ENCODE measurements around the gene IGSF3. TPM values are rescaled to one million over a fixed set of nuclear protein-coding genes. Genes with fewer than 3 reads are reported as not detected.

The IGSF3 gene
- polyA plus RNA-seq, 3 donors = 0.07 to 0.12 TPM; not detected in 1

DNA sequence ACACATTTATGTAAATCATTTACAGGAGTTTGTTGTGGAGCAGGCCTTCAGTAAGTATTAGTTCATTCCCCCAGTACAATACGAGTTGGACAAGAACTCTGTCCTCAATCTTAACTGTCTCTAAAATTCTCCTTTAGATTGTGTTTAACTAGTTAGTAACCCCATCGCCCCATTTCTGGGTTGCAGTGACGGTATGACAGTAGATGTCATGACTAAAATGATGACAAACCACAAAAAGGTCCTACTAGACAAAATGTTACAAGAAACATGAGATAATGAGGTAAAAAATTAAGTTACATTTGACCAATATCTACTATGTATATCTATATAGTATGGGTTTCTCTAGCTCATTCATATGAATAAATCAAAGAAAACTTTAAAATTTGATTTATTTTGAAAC lies 137.9 kb downstream of the IGSF3 start:
- Mint-ChIP-seq H3K4me3 (no peak overlapping the region), H3K27me3 (ENCODE audit: low read depth in 3 of 3) (peaks cover 0 to 2% (median 2%) of the 10 kb centered on the region in 3 donors), H3K27ac (no peak overlapping the region), H3K36me3 (peaks cover 76 to 77% of the 10 kb centered on the region in 2 donors), H3K9me3 (peaks cover 0 to 14% (median 0%) of the 10 kb centered on the region in 7 donors), H3K4me1 (peaks cover 22% of the 10 kb centered on the region)
- peaks cover 3% of the 10 kb centered on the region for H4K20me1 ChIP-seq (ENCODE audit: insufficient read depth, low read length)
- no peak overlapping the region for H3K4me3 ChIP-seq (replicated peaks in 1 of 3; ENCODE audit: low read depth in 2 of 3, low read length in 3 of 3)
- H3K9me3 ChIP-seq (replicated peaks in 1 of 2; ENCODE audit: control insufficient read depth in 1 of 2, insufficient read depth in 1 of 2, low read length in 2 of 2) = no peaks in the 10 kb centered on the region
- intact Hi-C loops (cut with micrococcal nuclease) = loop anchor here in 1 of 2 donors (10.0 kb wide), 1 partner anchor 155 kb away; the partner anchor contains the start of gene ATP1A1
- H2AFZ ChIP-seq (ENCODE audit: insufficient read depth, low read depth, low read length, poor library complexity, severe bottlenecking) = no peak overlapping the region
- peaks cover 15 to 66% of the 10 kb centered on the region in 2 donors for H3K36me3 ChIP-seq (replicated peaks in 1 of 2; ENCODE audit: control insufficient read depth in 1 of 2, insufficient read depth in 2 of 2, low read length in 2 of 2)
- no peaks in the 10 kb centered on the region for H3K27me3 ChIP-seq (ENCODE audit: control insufficient read depth in 2 of 2, insufficient read depth in 2 of 2, low read length in 2 of 2)
- no peak overlapping the region for H3K4me2 ChIP-seq (replicated peaks; ENCODE audit: extremely low read depth, low read length, poor library complexity, severe bottlenecking)
- peaks cover 7% of the 10 kb centered on the region for H3K79me2 ChIP-seq (ENCODE audit: insufficient read depth, low read length)
- no peak overlapping the region for H3K9ac ChIP-seq (ENCODE audit: insufficient read depth, low read length, poor library complexity, severe bottlenecking)
- no peak overlapping the region for H3K27ac ChIP-seq (ENCODE audit: low read depth in 1 of 2, low read length in 2 of 2)
- H3K4me1 ChIP-seq (ENCODE audit: control insufficient read depth in 1 of 2, insufficient read depth in 2 of 2, low read length in 2 of 2) = peaks cover 18 to 23% of the 10 kb centered on the region in 2 donors
- TF ChIP-seq, protein P1, sequence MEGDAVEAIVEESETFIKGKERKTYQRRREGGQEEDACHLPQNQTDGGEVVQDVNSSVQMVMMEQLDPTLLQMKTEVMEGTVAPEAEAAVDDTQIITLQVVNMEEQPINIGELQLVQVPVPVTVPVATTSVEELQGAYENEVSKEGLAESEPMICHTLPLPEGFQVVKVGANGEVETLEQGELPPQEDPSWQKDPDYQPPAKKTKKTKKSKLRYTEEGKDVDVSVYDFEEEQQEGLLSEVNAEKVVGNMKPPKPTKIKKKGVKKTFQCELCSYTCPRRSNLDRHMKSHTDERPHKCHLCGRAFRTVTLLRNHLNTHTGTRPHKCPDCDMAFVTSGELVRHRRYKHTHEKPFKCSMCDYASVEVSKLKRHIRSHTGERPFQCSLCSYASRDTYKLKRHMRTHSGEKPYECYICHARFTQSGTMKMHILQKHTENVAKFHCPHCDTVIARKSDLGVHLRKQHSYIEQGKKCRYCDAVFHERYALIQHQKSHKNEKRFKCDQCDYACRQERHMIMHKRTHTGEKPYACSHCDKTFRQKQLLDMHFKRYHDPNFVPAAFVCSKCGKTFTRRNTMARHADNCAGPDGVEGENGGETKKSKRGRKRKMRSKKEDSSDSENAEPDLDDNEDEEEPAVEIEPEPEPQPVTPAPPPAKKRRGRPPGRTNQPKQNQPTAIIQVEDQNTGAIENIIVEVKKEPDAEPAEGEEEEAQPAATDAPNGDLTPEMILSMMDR (IDR thresholded peaks at IDR 0.05) = no peak
- WGBS (ENCODE audit: insufficient coverage) = no CpG with 5 or more reads among the region's 3 CpGs
- DNase-seq = no peak

DNA sequence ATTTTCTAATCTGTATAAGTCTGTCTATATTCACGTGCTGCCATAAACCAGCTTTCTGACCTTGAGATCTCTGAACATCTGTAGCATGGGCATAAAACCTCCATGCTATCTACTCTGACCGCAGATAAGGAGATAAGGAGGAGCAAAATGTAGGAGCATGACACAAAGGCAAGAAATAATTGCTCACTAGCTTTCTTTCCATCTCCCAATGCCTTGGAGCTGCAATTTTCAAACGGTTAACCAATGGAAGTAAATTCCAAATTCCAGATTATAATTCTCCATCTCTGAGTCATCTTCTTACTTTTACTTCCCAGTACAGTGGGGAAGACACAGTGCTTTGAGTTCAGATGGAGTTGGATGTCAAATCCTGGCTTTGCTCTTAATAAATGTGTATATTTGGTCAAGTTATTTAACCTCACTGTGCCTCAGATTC lies 138.3 kb downstream of the IGSF3 start:
- Mint-ChIP-seq H3K4me3 (no peak overlapping the region), H3K27ac (peak overlapping the region in 2 of 7 donors; percentile 26 to 56), H3K9me3 (peaks cover 0 to 14% (median 0%) of the 10 kb centered on the region in 7 donors), H3K36me3 (peaks cover 74 to 75% of the 10 kb centered on the region in 2 donors), H3K27me3 (ENCODE audit: low read depth in 3 of 3) (peaks cover 0 to 2% (median 2%) of the 10 kb centered on the region in 3 donors), H3K4me1 (peaks cover 22% of the 10 kb centered on the region)
- DNase-seq = no peak
- Histone ChIP-seq H3K4me3 (replicated peaks in 1 of 3; ENCODE audit: low read depth in 2 of 3, low read length in 3 of 3) (no peak overlapping the region), H3K36me3 (replicated peaks in 1 of 2; ENCODE audit: control insufficient read depth in 1 of 2, insufficient read depth in 2 of 2, low read length in 2 of 2) (peaks cover 13 to 62% of the 10 kb centered on the region in 2 donors), H3K27me3 (ENCODE audit: control insufficient read depth in 2 of 2, insufficient read depth in 2 of 2, low read length in 2 of 2) (no peaks in the 10 kb centered on the region), H3K4me2 (replicated peaks; ENCODE audit: extremely low read depth, low read length, poor library complexity, severe bottlenecking) (no peak overlapping the region), H3K9ac (ENCODE audit: insufficient read depth, low read length, poor library complexity, severe bottlenecking) (no peak overlapping the region), H2AFZ (ENCODE audit: insufficient read depth, low read depth, low read length, poor library complexity, severe bottlenecking) (no peak overlapping the region), H3K79me2 (ENCODE audit: insufficient read depth, low read length) (peaks cover 7% of the 10 kb centered on the region), H3K4me1 (ENCODE audit: control insufficient read depth in 1 of 2, insufficient read depth in 2 of 2, low read length in 2 of 2) (peaks cover 18 to 23% of the 10 kb centered on the region in 2 donors), H3K9me3 (replicated peaks in 1 of 2; ENCODE audit: control insufficient read depth in 1 of 2, insufficient read depth in 1 of 2, low read length in 2 of 2) (no peaks in the 10 kb centered on the region), H4K20me1 (ENCODE audit: insufficient read depth, low read length) (peaks cover 3% of the 10 kb centered on the region), H3K27ac (ENCODE audit: low read depth in 1 of 2, low read length in 2 of 2) (no peak overlapping the region)
- WGBS (ENCODE audit: insufficient coverage) = no CpG with 5 or more reads among the region's 3 CpGs
- intact Hi-C loops (cut with micrococcal nuclease) = no loop called here
- TF ChIP-seq, protein P1 (IDR thresholded peaks at IDR 0.05) = no peak
